Measurements from ENCODE around the gene TNFRSF8.
A peak's percentile ranks its signal among the peaks of the same experiment; 100 is the strongest.

Gene TNFRSF8

DNA sequence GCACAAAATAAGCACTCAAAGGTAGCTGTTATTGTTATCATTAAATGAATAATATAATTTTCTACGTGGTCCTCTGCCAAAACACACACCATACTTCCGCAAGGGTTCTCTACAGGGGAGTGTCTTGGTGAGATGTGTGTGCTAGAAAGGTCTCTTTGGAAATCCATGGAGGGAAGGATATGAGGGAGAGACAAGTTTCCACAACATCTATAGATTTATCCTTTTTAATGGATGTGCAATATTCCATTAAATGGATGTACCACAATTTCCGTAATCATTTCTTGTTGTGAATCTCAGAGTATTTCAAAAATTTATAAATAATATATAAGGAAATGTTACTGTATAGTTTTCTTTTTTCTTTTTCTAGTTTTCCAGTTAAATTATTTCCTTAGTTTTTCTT lies 2.6 kb upstream of the TNFRSF8 start:
- no peak for DNase-seq (ENCODE audit: low read depth)
- TF ChIP-seq CTCF (conservative IDR thresholded peaks at IDR 0.05; ENCODE audit: control insufficient read depth, insufficient read depth, low read depth, low read length) = no peak

GRCh38 chr1:12064073-12064969 lies 1.2 kb downstream of the TNFRSF8 start:
- H3K4me3 ChIP-seq (ENCODE audit: control insufficient read depth, low read depth, low read length) = no peak overlapping the region
- no peak for TF ChIP-seq CTCF (conservative IDR thresholded peaks at IDR 0.05; ENCODE audit: control insufficient read depth, insufficient read depth, low read depth, low read length)

More for the DNA sequence above, 2.6 kb upstream of the TNFRSF8 start:
- H3K4me3 ChIP-seq (ENCODE audit: control insufficient read depth, low read depth, low read length) = no peak overlapping the region

GRCh38 chr1:12065872-12066271 lies 2.8 kb downstream of the TNFRSF8 start:
- no peak for DNase-seq (ENCODE audit: low read depth)
- no peak overlapping the region for H3K4me3 ChIP-seq (ENCODE audit: control insufficient read depth, low read depth, low read length)
- no peak for TF ChIP-seq CTCF (conservative IDR thresholded peaks at IDR 0.05; ENCODE audit: control insufficient read depth, insufficient read depth, low read depth, low read length)

More at GRCh38 chr1:12064073-12064969, 1.2 kb downstream of the TNFRSF8 start:
- no peak for DNase-seq (ENCODE audit: low read depth)

GRCh38 chr1:12067900-12068821 lies 5.1 kb downstream of the TNFRSF8 start:
- TF ChIP-seq CTCF (conservative IDR thresholded peaks at IDR 0.05; ENCODE audit: control insufficient read depth, insufficient read depth, low read depth, low read length) = no peak
- DNase-seq (ENCODE audit: low read depth) = peak; percentile 73
- no peak overlapping the region for H3K4me3 ChIP-seq (ENCODE audit: control insufficient read depth, low read depth, low read length)

DNA sequence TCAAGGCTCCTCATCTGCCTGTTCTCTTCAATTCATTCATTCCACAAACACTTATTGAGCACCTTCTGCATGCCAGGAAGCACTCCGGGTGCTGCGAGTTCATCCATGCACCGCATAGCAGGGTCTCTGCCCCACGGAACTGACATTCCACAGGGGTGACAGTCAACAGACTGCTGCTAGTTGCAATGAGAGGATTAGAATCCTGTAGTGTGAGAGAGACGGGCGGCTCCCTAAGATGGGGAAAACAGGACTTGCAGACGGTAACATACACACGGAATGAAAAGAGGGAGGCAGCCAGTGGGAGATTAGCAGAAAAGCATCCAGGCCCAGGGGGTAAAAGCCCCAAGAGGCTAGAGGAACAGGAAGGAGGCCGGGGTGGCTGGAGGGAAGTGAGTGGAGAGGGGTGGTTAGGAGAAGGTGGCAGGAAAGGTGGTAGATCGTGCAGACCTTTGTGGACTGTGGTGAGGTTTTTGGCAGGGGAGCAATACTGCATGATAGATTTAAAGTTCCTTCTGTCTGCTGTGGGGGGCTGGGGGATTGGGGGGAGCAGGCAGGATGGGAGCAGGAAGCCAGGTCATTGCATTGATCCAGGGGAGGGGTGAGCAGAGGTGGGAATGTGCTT lies 6.6 kb downstream of the TNFRSF8 start:
- H3K4me3 ChIP-seq (ENCODE audit: control insufficient read depth, low read depth, low read length) = no peak overlapping the region
- no peak for DNase-seq (ENCODE audit: low read depth)
- TF ChIP-seq CTCF (conservative IDR thresholded peaks at IDR 0.05; ENCODE audit: control insufficient read depth, insufficient read depth, low read depth, low read length) = no peak

- no peak for TF ChIP-seq CTCF (conservative IDR thresholded peaks at IDR 0.05; ENCODE audit: control insufficient read depth, insufficient read depth, low read depth, low read length)
- no peak for DNase-seq (ENCODE audit: low read depth)
- no peak overlapping the region for H3K4me3 ChIP-seq (ENCODE audit: control insufficient read depth, low read depth, low read length)
These were observed 8.8 kb downstream of the TNFRSF8 start for GRCh38 chr1:12071892-12072291.
